NCI-H226 (cell line): Measurements from ENCODE around the gene LRRTM4.
"Not testable (repeated sequence)": the region's sequence is repeated elsewhere in the genome, so short reads cannot be mapped to it uniquely, and the experiment has no call there.

Experiments used
- DNase-seq: peaks from one replicate; pipeline ENCODE4 v3.0.0-alpha.2; 2015

LRRTM4 gene

GRCh38 chr2:76829374-76830234 lies 692.6 kb downstream of the LRRTM4 start:
- DNase-seq: no peak

GRCh38 chr2:76826691-76827090 lies 695.5 kb downstream of the LRRTM4 start:
- no peak for DNase-seq

- no peak for DNase-seq
Measured at GRCh38 chr2:76825140-76825970, 696.8 kb downstream of the LRRTM4 start.

- DNase-seq: no peak
Measured at GRCh38 chr2:76821731-76822130, 700.4 kb downstream of the LRRTM4 start.

GRCh38 chr2:76813084-76813483 lies 709.1 kb downstream of the LRRTM4 start:
- no peak for DNase-seq

- no peak for DNase-seq
Measured at GRCh38 chr2:76812156-76812555, 710.0 kb downstream of the LRRTM4 start.

GRCh38 chr2:76809136-76809535 lies 713.0 kb downstream of the LRRTM4 start:
- no peak for DNase-seq

- DNase-seq: no peak
Measured at GRCh38 chr2:76808732-76809131, 713.4 kb downstream of the LRRTM4 start.

GRCh38 chr2:76793647-76794334 lies 728.4 kb downstream of the LRRTM4 start:
- no peak for DNase-seq

GRCh38 chr2:76781313-76781712 lies 740.9 kb downstream of the LRRTM4 start:
- not testable (repeated sequence) for DNase-seq

GRCh38 chr2:76763276-76763675 lies 758.9 kb downstream of the LRRTM4 start:
- DNase-seq: no peak

GRCh38 chr2:76760367-76760704 lies 761.8 kb downstream of the LRRTM4 start:
- DNase-seq: no peak

GRCh38 chr2:76759634-76760366 lies 762.4 kb downstream of the LRRTM4 start:
- DNase-seq: no peak

GRCh38 chr2:76752506-76752905 lies 769.7 kb downstream of the LRRTM4 start:
- DNase-seq: no peak

- DNase-seq: no peak
Measured at GRCh38 chr2:76749858-76750257, 772.3 kb downstream of the LRRTM4 start.

- DNase-seq: no peak
Measured at GRCh38 chr2:76748581-76749296, 773.4 kb downstream of the LRRTM4 start.

GRCh38 chr2:76745605-76746004 lies 776.6 kb downstream of the LRRTM4 start:
- DNase-seq: no peak

GRCh38 chr2:76737607-76738006 lies 784.6 kb downstream of the LRRTM4 start:
- DNase-seq: no peak

- no peak for DNase-seq
Measured at GRCh38 chr2:76733736-76734135, 788.4 kb downstream of the LRRTM4 start.

GRCh38 chr2:76731157-76731556 lies 791.0 kb downstream of the LRRTM4 start:
- DNase-seq: no peak

- DNase-seq: no peak
Measured at GRCh38 chr2:76730021-76730420, 792.2 kb downstream of the LRRTM4 start.

- no peak for DNase-seq
Measured at GRCh38 chr2:76721226-76721625, 801.0 kb downstream of the LRRTM4 start.
